NCI-H460 (cell line): ENCODE results near the gene IGLL5. TPM values are rescaled to one million over a fixed set of nuclear protein-coding genes. Genes with fewer than 3 reads are reported as not detected.

Experiments used
- DNase-seq: peaks from one replicate; pipeline ENCODE4 v3.0.0-alpha.2; 2016; ENCODE audit warnings: low read depth; ENCODE audit errors: extremely low read depth
- polyA plus RNA-seq: library from polyadenylated mRNA; depleted of rRNA; stranded (reverse); fragments of >200 nt; gene quantifications from 2 replicates; pipeline ENCODE4 v1.2.3, GENCODE V29; 2014; cell fraction: nucleus; rRNA removed
- total RNA-seq: library from RNA; depleted of rRNA; stranded (reverse); fragments of >200 nt; shearing (Covaris generic); gene quantifications from 2 replicates; pipeline ENCODE4 v1.2.3, GENCODE V29; 2014; rRNA removed

IGLL5 gene
- total RNA-seq = not detected in 2 replicates
- polyA plus RNA-seq = not detected in 2 replicates

DNA sequence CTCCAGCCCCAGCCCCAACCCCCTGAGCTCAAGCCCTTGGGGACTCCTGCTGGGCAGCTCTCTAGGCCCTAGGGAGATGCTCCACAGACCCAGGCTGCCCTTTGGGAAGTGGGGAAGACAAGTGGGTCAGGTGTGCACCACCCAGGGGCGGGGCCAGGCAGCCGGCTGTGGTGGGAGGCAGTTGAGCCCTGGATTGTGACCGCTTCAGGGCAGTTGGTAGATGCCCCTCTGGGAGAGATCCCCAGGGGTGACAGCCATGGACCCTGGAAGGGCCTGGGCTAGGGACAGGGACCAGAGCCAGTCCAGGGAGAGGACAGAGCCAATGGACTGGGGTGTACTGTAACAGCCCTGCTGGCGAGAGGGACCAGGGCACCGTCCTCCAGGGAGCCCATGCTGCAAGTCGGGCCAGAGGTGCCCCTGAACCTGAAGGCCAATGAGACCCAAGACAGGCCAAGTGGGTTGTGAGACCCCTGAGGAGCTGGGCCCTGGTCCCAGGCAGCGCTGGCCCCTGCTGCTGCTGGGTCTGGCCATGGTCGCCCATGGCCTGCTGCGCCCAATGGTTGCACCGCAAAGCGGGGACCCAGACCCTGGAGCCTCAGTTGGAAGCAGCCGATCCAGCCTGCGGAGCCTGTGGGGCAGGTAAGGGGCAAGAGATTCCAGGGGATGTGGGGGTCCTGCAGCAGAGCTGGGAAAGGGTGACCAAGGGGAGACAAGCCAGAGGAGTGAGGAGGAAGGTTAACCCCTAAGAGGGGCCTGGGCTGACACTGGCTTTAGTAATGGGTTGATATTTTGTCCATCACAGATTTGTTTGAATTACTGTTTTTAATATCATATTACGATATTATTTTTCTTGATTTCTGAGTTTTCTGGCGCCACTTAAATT lies at the start of gene IGLL5:
Gene IGLL5 (plus strand): TSS at position 196 of the 883 bp plus-strand sequence. CDS start 238 bp downstream, at position 434.
- no peak for DNase-seq

DNA sequence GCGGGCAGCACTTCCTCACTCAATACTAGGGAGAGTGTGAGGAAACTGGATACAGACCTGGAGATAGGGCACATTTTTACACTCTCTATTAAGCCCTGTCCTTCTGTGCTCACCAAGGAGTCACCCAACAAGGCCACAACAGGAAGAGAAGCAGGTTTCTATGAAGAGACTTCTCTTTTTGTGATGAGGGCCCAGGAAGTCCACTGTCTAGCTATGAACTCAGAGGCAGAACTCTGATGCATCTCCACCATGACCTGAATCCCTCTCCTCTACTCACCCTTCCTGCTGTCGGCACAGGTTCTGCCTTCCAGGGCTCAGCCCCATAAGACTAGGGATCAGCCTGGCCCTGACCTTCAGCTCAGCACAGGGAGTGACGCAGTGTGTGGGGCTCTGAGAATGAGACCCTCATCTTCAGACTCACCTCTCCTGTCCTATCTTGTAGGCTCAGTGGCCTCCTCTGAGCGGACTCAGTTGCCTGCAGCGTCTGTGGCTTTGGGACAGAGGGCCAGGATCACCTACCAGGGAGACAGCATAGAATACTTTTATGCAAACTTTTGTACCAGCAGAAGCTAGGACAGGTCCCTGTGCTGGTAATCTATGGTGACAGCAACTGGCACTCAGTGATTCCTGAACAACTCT lies 49.3 kb upstream of the IGLL5 start:
- DNase-seq = no peak

DNA sequence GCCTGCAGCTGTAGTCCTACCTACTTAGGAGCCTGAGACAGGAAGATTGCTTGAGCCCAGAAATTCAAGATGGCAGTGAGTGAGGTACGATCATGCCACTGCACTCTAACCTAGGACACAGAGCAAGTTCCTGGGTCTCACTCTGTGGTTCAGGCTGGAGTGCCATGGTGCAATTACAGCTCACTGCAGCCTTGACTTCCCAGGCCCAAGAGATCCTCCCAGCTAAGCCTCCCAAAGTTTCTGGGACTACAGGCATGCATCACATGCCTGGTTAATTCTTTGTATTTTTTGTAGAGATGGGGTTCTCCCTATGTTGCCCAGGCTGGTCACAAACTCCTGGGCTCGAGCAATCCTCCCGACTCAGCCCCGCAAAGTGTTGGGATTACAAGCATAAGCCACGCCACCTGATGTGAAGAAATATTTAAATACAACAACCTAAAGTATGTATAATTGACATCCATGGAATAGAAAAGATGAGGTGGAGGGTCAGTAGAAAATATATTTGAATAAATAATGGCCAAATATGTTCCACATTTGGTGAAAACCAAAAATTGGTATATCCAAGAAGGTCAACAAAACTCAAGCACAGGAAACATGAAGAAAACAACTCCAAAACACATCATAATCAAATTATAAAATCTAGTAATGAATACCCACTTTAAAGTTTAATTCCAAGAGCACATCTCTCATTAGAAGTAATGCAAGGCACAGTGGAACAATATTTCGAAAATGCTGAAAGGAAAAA lies 47.9 kb upstream of the IGLL5 start:
- no peak for DNase-seq

DNA sequence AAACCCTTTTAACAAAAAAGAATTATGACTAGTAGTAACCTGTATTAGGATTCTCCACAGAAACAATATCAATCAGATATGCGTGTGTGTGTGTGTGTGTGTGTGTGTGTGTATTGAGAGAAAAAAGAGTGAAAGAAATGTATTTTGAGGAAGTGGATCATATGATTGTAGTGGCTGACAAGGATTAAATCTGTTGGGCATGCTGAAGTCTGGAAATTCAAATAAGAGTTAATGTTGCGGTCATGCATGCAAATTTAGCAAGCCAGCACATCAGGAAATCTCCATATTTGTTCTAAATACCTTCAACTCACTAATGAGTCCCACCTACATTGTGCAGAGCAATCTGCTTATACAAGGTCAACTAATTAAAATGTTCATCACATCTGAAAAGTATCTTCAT lies 46.8 kb upstream of the IGLL5 start:
- no peak for DNase-seq

DNA sequence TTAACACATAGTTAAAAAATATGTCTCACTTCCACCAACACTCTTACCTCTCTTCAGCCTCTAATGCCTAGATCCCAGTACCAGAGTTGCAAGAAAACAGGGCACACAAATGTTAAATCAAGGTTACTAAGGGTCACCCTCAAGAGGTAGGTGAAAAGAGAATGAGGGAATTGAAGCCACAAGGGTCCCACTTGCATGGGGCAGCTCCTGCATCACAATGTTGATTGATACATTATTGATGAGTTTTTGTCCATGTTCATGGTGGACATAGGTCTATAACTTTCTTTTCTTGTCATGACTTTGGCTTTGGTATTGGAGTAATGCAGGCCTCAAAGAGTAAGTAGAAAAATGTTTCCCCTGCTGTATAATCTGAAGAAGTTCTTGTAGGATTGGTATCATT lies 46.0 kb upstream of the IGLL5 start:
- no peak for DNase-seq

DNA sequence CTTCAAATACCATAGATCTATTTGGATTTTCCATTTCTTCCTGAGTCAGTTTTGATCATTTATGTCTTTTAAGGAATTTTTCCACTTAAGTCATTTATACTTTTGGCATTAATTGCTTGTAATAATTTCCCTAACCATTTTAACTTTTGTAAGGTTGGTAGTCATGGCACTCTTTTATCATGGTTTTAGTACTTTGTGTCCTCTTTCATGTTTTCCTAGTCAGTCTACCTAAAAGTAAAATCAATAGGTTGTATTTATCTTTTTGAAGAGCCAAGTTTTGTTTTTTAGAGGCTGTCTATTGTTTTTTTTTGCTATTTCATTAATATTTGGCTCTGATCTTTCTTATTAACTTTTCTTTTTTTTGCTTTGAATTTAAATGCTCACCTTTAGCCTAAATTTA lies 45.5 kb upstream of the IGLL5 start:
- DNase-seq = no peak

DNA sequence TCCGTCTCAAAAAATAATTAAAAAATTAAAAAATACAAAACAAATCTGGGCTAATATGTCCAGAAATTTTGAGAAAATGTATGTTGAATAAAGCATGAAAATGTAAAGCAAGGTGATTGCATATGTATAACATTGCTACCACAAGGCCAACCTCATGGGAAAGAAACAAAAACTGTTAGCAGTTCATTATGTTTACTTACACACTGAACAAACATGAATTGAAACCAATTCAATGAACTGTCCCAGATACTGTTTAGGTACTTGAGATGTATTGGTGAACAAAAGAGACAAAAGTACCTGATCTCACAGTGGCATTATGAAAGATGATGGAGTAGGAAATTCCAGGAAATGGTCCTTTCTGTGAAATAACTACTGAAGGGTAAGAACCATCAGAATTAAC lies 43.8 kb upstream of the IGLL5 start:
- DNase-seq = no peak

DNA sequence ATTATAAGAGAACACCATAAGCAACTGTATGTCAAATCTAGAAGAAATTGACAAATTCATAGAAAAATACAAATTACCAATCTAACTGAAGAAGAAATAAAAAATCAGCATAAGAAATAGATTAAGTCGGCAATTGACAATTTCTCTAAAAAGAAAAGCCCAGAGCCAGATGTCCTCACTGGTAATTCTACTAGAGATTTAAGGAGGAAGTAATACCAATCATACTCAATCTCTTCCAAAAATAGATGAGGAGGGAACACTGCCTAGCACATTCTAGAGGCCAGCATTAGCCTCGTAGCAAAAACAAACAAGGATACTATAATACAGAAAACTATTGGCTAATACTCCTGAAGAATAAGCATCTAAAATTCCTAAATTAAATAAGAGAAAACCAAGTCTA lies 40.4 kb upstream of the IGLL5 start:
- no peak for DNase-seq

DNA sequence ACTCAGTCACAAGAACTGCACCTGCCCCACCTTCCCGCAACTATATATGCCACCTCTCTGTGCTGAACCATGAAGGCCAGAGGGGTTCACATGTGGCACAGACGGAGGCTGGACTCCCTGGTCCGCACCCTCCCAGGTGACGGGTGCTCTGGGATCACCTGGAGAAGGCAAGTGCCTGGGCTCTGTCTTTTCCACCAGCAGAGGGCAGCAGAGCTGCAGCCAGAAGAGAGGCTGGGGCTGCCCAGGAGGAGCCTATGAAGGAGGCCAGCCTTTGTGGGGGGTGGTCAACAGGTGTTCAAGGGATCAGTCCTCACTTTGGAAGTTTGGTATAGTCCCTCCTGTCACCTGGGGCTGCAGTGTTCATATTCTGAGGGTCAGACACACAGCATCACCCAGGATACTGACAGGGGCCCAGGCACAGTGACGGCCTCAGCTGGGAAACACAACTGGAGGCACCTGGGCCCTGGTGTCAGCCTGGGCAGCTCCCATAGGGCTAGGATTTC lies 39.2 kb upstream of the IGLL5 start:
- peak; percentile 41 for DNase-seq

DNA sequence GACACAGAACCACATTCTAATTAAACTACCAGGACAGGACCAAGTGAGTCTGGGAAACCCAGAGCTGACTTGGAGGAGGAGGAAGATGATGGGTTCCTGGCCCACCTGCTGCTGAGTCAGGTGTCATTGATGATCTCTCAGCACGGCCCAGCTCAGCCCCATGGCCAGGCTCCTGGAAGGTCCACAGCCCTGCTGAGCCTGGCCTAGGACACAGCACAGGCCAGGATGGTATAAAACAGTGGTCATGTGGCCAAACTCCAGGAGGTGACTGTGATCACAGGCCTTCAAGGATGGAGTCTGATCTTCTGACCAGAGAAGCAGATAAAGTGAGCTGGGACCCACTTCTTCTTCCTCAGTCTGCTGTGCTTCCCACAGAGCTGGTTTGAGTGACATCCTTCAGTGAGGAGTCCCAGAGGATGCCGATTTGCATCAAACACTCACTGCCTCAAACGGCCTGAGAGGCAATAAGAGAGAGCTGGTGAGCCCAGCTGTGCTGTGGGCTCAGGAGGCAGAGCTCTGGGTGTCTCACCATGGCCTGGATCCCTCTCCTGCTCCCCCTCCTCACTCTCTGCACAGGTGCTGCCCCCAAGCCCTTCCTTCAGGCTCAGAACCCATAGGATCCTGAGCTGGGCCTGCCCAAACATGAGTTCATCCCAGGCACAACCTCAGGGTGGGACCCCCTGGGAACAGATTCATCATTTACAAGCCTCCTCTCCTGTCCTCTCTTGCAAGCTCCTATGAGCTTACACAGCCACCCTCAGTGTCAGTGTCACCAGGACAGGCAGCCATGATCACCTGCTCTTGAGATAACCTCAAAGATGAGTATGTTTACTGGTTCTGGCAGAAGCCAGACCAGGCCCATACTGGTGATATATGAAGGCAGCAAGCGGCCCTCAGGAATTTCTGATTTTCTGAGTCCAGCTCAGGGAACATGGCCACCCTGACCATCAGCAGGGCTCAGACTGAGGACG lies 37.7 kb upstream of the IGLL5 start:
- no peak for DNase-seq

DNA sequence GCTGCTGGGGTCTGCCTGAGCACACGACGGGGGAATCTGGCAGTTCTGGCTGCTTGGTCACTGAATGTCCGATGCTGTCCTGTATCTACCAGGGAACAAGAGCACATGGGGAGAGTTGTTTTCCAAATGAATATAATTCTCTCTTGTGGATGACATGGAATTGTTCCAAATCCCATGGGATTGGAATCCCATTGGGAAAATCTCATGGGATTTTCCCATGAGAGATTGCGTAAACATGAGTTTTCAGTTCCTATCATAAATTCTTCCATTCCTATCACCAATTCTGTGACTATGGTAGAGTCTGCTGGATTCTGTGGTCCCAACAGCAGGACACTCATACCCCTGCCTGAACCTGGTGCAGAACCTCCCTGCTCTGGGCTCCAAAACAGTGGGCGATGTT lies 35.6 kb upstream of the IGLL5 start:
- no peak for DNase-seq

DNA sequence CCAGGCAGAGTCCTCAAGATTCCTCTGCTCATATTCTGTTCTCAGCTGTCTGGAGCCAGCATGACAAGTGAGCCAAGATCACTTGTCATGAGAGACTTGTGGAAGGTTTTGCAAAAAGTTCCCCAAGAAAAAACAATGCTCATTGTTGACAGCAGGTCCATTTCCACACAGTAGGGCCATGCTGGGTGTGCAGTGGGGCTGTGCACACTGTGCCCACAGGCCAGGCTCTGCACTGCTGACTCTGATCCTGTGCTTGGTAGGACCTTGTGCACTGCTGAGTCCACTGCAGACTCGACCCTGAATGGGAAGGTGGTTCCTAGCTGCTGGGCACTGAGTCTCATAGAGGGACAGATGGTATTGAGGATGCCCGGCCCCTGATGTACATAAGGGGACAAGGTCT lies 33.9 kb upstream of the IGLL5 start:
- DNase-seq = no peak

DNA sequence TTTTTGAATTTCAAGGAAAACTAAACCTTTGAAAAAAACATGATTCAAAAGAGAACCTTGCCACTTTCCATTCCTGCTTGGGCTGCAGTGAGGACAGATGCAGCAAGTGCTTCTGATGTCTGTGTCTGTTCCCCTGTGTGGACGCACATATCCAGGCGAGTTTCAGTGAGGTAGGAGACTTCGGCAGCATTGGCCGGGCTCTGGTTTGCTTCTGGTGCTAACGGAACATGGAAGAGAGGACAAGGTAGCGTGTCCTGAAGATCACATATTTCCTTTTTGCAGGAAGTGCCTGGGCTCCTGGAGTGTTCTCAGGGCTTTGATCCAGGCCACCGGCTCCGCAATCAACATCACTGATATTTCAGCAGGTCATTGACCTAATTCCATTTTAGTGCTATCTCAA lies 33.1 kb upstream of the IGLL5 start:
- no peak for DNase-seq

DNA sequence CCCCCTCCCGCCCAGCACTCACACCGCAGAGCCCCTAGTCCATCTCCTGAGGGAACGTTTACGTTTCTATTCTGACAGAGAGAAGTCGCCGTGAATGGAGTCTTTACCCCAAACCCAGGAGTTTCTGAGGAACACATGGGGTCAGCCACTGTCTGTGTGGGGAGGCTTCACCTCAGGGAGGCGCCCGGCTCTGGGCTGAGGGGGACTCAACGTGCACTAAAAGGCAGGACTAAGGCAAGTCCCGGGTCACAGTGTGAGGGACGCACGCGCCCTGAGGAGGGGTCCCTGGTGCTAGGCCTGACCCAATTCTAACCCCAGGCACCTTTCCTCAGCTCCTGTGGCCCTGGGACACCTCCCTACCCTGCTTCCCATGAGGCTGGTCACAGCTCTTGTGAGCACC lies 32.5 kb upstream of the IGLL5 start:
- DNase-seq = no peak

DNA sequence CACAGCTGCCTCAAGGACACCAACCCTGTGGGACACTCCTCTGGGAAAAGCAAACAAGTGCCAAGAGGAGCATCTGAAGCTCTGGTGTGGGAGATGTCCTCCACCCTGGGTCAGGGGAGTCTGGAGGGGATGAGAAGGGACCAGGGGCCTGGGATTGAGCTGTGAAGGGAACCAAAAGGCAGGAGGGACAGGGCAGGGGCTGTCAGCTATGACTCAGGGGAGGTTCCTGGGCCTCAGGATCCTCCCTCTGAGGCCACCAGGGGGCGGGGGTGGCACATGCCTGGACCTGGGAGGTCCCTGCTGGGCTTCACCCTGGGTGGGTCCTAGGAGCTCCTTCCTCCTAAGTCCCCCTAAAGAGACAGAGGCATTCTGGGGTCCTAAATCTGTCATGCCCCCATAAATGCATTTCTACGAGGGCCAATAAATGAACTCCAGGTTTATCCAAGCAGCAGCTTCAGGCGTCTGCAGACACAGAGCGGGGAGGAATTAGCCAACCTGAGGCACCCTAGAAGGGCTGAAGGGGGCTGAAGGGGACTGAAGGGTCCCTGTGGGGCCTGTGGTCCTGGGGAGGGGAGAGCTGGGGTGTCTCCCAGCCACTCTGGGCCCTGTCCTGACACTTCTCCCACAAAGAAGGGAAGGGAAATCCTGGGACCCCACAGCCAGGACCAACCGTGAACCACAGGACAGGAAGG lies 31.9 kb upstream of the IGLL5 start:
- DNase-seq = no peak

DNA sequence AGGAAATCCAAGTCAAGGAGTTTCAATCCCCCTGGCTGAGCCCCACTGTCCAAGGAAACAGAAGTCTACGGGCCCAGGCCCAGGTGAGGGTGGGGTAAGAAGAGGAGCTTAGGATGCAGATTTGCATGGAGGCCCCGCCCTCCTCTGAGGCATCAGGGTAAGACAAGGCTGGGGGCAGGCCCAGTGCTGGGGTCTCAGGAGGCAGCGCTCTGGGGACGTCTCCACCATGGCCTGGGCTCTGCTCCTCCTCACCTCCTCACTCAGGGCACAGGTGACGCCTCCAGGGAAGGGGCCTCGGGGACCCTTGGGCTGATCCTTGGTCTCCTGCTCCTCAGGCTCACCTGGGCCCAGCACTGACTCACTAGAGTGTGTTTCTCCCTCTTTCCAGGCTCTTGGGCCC lies 31.3 kb upstream of the IGLL5 start:
- DNase-seq = no peak

DNA sequence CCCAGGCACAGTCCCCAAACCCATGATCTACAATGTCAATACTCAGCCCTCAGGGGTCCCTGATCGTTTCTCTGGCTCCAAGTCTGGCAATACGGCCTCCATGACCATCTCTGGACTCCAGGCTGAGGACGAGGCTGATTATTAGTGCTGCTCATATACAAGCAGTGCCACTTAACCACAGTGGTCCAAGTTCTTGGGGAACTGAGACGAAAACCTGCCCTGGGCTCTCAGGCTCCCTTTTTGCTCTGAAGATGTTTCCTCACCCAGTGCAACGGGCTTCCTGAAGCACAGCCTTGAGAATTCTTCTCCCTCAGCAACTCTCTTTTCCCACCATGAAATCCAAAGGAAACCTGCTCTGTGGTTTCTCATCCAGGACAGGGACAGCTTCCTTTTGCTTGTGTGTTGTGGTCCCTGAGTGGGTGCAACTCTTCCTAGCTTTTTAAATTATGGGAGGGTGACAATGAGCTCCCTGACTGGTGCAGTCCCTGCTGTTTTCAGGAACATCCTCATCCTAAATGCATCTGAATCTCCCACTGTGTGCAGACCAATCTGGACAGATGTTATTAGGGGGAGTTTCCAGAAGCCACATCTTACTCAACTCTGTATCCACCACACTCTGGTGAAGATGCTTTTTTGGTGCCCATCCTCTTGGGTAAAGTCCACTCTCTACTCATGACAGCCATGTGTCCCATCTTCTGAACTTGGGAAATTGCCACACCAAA lies 30.6 kb upstream of the IGLL5 start:
- no peak for DNase-seq

DNA sequence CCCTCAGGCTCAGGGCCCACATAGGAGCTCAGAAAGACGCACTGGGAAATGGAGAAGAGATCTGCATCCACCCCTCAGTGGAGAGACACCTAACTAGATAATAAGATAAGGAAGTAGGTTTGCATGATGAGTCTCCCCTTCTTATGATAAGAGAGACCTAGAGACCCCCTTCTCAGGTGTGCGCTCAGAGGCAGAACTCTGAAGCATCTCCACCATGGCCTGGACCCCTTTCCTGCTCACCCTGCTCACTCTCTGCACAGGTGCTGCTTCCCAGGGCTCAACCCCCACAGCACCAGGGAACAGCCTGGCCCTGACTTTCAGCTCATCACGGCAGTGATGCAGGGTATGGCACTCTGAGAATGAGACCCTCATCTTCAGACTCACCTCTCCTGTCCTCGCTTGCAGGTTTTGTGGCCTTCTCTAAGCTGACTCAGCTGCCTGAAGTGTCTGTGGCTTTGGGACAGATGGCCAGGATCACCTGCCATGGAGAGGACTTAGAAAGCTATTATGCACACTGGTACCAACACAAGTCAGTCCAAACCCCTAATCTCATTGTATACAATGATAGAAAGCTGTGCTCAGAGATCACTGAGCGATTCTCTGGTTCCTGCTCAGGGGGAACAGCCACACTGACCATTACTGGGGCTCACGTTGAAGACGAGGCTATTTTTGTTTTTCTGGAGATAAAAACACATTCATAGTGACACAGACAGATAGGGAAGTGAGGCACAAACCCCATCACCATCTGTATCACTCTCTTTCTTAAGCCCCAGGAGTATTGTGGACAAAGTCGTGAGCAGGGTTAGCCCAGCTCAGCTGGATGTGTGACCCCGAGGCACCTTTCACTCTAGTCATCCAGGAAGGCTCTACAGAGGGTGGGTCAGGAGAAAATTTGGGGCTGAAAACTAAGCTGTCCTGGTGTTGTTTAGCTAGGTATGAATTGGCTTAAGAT lies 29.7 kb upstream of the IGLL5 start:
- DNase-seq = no peak
